Measurements from ENCODE around the gene CACNA1H. TPM values are rescaled to one million over a fixed set of nuclear protein-coding genes. Genes with fewer than 3 reads are reported as not detected.

The CACNA1H gene
- total RNA-seq, 1 donor from 2014 or later = 14.7 TPM

- no peak for FAIRE-seq
Measured at GRCh38 chr16:1156055-1156982, 3.4 kb downstream of the CACNA1H start.

GRCh38 chr16:1156983-1157638, 4.2 kb downstream of the CACNA1H start:
- DNase-seq (ENCODE audit: low spot score in 2 of 2) = no peak
- no peak for FAIRE-seq

More at GRCh38 chr16:1156055-1156982, 3.4 kb downstream of the CACNA1H start:
- no peak for DNase-seq (ENCODE audit: low spot score in 2 of 2)

GRCh38 chr16:1157639-1158455, 4.9 kb downstream of the CACNA1H start:
- DNase-seq (ENCODE audit: low spot score in 2 of 2) = no peak

GRCh38 chr16:1158456-1159324, 5.8 kb downstream of the CACNA1H start:
- DNase-seq (ENCODE audit: low spot score in 2 of 2) (no peak), FAIRE-seq (no peak)

More at GRCh38 chr16:1157639-1158455, 4.9 kb downstream of the CACNA1H start:
- FAIRE-seq = no peak

GRCh38 chr16:1159325-1159972, 6.5 kb downstream of the CACNA1H start:
- DNase-seq (ENCODE audit: low spot score in 2 of 2) = no peak

GRCh38 chr16:1159973-1160772, 7.3 kb downstream of the CACNA1H start:
- FAIRE-seq (no peak), DNase-seq (ENCODE audit: low spot score in 2 of 2) (peak; percentile 67 to 76)

More at GRCh38 chr16:1159325-1159972, 6.5 kb downstream of the CACNA1H start:
- FAIRE-seq = no peak

GRCh38 chr16:1160773-1161348, 8.0 kb downstream of the CACNA1H start:
- DNase-seq (ENCODE audit: low spot score in 2 of 2) (no peak), FAIRE-seq (no peak)

- FAIRE-seq (no peak), DNase-seq (ENCODE audit: low spot score in 2 of 2) (no peak)
Measured at GRCh38 chr16:1162701-1163566, 10.0 kb downstream of the CACNA1H start.

- DNase-seq (ENCODE audit: low spot score in 2 of 2) = no peak
- no peak for FAIRE-seq
Measured at GRCh38 chr16:1163567-1164055, 10.7 kb downstream of the CACNA1H start.

- DNase-seq (ENCODE audit: low spot score in 2 of 2) = no peak
- FAIRE-seq = no peak
Measured at GRCh38 chr16:1164382-1164781, 11.5 kb downstream of the CACNA1H start.

GRCh38 chr16:1164975-1165374, 12.1 kb downstream of the CACNA1H start:
- DNase-seq (ENCODE audit: low spot score in 2 of 2) (no peak), FAIRE-seq (no peak)

- DNase-seq (ENCODE audit: low spot score in 2 of 2) = no peak
- FAIRE-seq = no peak
Measured at GRCh38 chr16:1165511-1165910, 12.6 kb downstream of the CACNA1H start.

- DNase-seq (ENCODE audit: low spot score in 2 of 2) (peak; percentile 66 to 79), FAIRE-seq (no peak)
Measured at GRCh38 chr16:1167276-1168107, 14.6 kb downstream of the CACNA1H start.

GRCh38 chr16:1168837-1169236, 15.9 kb downstream of the CACNA1H start:
- DNase-seq (ENCODE audit: low spot score in 2 of 2) (no peak), FAIRE-seq (no peak)

- no peak for DNase-seq (ENCODE audit: low spot score in 2 of 2)
- FAIRE-seq = no peak
Measured at GRCh38 chr16:1169285-1170075, 16.6 kb downstream of the CACNA1H start.

Data from frontal cortex (tissue), 4 donors.